ENCODE measurements around the gene CELA1. TPM values are rescaled to one million over a fixed set of nuclear protein-coding genes. Genes with fewer than 3 reads are reported as not detected.
A peak's percentile ranks its signal among the peaks of the same experiment; 100 is the strongest.
"Not testable (repeated sequence)": the region's sequence is repeated elsewhere in the genome, so short reads cannot be mapped to it uniquely, and the experiment has no call there.

The CELA1 gene
- polyA plus RNA-seq, 1 donor from 2014 or later = 0.58 TPM

DNA sequence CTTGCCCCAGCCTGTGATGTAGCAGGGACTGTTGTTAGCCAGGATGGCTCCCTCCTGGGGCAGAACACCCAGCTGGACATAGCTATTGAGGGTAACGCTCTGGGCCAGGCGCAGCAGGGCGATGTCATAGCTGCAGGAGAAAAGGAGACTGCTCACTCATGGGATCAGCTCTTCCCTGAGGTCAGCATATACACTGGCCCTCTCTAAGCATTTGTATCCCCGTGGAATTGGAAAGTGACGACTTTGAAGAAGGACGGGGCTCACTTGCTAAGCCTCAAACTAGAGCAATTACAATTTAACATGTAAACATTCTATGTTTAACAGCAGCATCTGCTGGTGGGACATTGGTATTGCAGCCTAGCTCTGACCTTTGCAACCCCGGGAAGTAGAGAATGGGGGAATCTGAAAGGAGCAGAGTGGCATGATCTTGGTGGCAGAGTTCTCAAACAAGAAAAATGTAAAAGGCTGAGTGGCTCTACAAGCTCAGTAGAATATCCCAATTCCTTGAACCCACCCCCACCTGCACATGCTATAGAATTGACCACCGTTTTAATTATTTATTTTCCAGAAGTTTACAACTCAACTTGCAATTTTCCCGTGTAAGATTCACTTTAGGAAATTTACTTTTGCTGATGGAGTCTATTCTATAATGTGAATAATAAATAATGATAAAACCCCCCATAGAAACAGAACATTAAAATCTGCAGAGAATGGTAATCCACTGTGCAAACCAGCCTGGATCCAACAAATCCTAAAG lies 5.0 kb downstream of the CELA1 start:
- Mint-ChIP-seq H3K36me3 (no peaks in the 10 kb centered on the region), H3K27me3 (no peaks in the 10 kb centered on the region), H3K27ac (peak overlapping the region in 1 of 3 donors; percentile 21), H3K4me1 (peaks cover 19 to 21% (median 20%) of the 10 kb centered on the region in 3 donors), H3K4me3 (peak overlapping the region in 1 of 4 donors; percentile 74), H3K9me3 (no peaks in the 10 kb centered on the region)

DNA sequence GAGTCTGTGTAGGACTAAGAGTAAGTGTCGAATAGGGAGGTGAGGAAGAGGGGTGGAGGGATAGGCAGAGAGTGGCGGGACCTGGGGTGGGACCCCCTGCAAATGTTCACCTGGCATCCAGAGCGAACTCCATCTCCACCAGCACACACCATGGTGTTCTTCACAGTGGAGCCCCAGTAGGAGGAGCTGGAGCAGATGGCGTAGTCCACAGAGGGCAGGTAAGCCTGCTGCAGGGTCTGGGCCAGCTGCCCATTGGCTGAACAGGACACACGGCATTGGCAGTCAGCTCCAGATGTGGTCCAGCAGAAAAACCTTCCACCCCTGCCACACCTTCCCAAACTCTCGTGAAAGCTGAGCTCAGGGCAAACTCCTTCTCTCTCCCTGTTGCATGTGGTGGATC lies 6.7 kb downstream of the CELA1 start:
- Mint-ChIP-seq H3K36me3 (no peaks in the 10 kb centered on the region), H3K27ac (no peak overlapping the region), H3K9me3 (no peaks in the 10 kb centered on the region), H3K27me3 (no peaks in the 10 kb centered on the region), H3K4me1 (peaks cover 15 to 21% (median 20%) of the 10 kb centered on the region in 3 donors), H3K4me3 (no peak overlapping the region)

DNA sequence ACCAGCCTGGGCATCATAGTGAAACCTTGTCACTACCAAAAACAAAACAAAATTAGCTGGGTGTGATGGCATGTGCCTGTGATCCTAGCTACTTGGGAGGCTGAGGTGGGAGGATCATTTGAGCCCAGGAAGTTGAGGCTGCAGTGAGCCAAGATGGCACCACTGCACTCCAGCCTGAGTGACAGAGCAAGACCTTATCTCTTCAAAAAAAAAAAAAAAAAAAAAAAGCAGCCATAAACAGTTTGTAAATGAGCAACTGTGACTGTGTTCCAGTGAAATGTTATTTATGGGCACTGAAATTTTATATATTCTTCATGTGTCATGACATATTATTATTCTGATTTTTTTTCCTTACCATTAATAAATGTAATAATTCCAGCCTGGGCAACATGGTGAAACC lies 9.1 kb downstream of the CELA1 start:
- Mint-ChIP-seq H3K4me3 (peak overlapping the region in 1 of 4 donors; percentile 9), H3K4me1 (peaks cover 6 to 11% (median 7%) of the 10 kb centered on the region in 3 donors)
- not testable (repeated sequence) for H3K27me3 Mint-ChIP-seq, H3K27ac Mint-ChIP-seq, H3K36me3 Mint-ChIP-seq, H3K9me3 Mint-ChIP-seq

DNA sequence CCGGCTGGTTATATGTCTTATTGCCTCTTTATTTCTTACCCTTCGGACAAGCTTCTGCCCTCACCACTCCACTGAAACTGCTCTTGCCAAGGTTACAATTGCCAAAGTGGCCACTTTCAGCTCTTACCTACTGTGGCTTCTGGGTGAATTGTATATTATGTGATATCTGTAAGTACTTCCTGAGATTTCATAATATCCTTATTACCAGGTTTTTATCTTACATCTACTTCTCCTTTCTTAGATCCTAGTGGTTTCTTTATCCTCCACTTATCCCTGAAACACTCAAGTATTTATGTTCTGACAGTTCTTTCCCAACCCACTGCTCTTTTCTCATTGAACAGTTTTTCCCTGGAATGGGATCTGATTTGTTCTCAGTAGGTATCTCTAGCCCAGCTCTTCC lies 10.5 kb downstream of the CELA1 start:
- no peaks in the 10 kb centered on the region for H3K36me3 Mint-ChIP-seq
- peaks cover 0 to 6% (median 0%) of the 10 kb centered on the region in 3 donors for H3K4me1 Mint-ChIP-seq
- no peaks in the 10 kb centered on the region for H3K9me3 Mint-ChIP-seq
- H3K4me3 Mint-ChIP-seq = no peak overlapping the region
- no peaks in the 10 kb centered on the region for H3K27me3 Mint-ChIP-seq
- peak overlapping the region in 1 of 3 donors; percentile 14 for H3K27ac Mint-ChIP-seq

DNA sequence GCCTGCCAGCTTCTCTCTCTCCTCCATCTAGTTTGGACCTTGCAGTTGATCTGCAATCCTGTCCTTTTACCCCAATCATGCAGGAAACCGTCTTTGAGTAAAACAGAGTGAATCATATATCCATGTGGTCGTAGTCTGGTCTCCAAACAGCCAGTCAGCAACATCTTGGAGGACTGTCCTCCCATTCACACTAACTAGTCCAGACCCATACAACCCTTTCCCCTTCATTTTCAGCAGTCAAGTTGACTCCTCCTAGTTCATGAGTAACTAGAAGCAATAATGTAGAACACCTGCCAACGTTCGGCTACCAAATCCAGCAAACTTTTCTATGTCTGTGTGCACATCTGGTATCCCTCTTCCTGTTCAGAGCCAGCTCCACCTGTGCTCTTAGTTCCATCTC lies 11.7 kb downstream of the CELA1 start:
- peaks cover 0 to 1% (median 0%) of the 10 kb centered on the region in 3 donors for H3K9me3 Mint-ChIP-seq
- H3K4me1 Mint-ChIP-seq = peaks cover 6 to 15% (median 7%) of the 10 kb centered on the region in 3 donors
- no peak overlapping the region for H3K4me3 Mint-ChIP-seq
- no peak overlapping the region for H3K27ac Mint-ChIP-seq
- peaks cover 2% of the 10 kb centered on the region for H3K27me3 Mint-ChIP-seq
- no peaks in the 10 kb centered on the region for H3K36me3 Mint-ChIP-seq

DNA sequence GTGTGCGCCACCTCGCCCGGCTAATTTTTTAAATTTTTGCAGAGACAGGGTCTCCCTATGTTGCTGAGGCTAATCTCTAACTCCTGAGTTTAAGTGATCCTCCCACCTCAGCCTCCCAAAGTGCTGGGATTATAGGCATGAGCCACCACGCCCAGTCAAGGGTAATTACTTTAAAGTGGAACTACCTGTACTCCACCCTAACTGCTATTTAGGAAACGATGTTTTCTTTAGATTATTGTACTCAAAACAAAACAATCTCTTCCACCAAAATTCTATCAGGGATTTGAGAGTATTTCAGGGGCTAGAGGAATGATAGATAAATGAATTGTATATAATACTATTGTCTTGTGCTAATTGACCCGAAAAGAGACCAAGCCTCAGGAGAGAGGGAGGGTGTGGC lies 12.9 kb downstream of the CELA1 start:
- Mint-ChIP-seq H3K36me3 (no peaks in the 10 kb centered on the region), H3K4me3 (peak overlapping the region in 1 of 4 donors; percentile 54), H3K27me3 (peaks cover 2% of the 10 kb centered on the region), H3K4me1 (peaks cover 10 to 20% (median 14%) of the 10 kb centered on the region in 3 donors), H3K9me3 (peaks cover 0 to 1% (median 0%) of the 10 kb centered on the region in 3 donors), H3K27ac (no peak overlapping the region)

DNA sequence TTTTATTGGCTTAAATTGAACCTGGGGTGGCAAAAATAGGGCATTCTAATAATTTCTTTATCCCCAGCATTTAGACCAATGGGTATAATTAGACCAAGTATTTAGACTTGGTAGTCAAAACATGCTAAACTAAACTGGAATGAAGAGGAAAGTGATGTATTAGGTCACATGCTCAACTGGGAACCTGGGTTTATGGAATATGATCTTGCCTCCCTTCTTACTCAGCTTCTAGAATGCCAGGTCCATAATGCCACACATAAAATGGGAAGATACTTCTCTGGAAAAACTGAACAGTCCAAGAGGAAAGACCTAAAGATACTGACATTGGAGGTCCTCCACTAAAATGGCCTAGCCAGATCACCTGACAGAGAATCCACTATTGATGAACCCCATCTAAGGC lies 16.3 kb downstream of the CELA1 start:
- Mint-ChIP-seq H3K36me3 (no peaks in the 10 kb centered on the region), H3K27me3 (peaks cover 2% of the 10 kb centered on the region), H3K27ac (peak overlapping the region; percentile 13 to 78 (median 69)), H3K4me1 (peaks cover 32 to 42% (median 37%) of the 10 kb centered on the region in 3 donors), H3K4me3 (peak overlapping the region in 3 of 4 donors; percentile 24 to 74 (median 73)), H3K9me3 (peaks cover 0 to 1% (median 0%) of the 10 kb centered on the region in 3 donors)

DNA sequence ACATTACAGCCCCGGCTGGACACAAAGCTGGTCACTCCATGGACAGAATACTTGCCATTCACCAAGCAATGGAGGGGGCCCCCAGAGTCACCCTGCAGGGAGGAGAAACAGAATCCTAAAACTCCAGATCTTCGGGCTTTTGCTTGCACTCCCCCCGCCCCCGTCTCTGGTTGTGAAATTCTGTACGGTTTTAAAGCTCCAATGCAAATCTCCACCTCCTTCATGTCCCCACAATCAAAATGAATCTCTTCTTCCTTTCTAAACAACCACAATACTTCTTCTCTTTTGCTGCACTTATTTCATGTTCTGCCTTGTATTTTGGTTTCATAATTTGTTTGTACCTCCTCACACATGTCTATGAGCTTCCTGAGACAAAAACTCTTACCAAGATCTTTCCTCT lies 16.7 kb downstream of the CELA1 start:
- Mint-ChIP-seq H3K36me3 (peaks cover 2% of the 10 kb centered on the region), H3K27ac (peak overlapping the region; percentile 13 to 78 (median 69)), H3K4me3 (peak overlapping the region; percentile 24 to 74 (median 56)), H3K9me3 (peaks cover 0 to 1% (median 0%) of the 10 kb centered on the region in 3 donors), H3K4me1 (peaks cover 36 to 45% (median 41%) of the 10 kb centered on the region in 3 donors), H3K27me3 (peaks cover 2% of the 10 kb centered on the region)

DNA sequence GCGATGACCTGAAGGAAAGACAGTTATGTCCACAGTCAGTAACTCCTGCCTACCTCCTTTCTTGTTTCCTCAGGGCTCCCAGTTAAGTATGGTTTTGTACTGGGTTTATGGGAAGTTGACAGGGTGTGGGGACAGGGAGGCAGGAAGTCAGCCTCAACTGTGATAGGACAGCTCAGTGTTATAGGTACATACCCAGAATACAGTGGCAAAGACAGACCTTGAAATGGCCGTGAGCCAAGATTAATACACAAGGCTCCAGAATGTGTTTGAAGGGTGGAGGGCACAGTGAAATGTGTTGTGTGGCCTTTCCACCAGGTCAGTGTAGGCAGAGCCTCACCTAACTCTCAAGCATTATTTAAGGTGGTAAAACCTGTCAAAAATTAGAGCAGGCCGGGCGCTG lies 17.9 kb downstream of the CELA1 start:
- peaks cover 2% of the 10 kb centered on the region for H3K36me3 Mint-ChIP-seq

DNA sequence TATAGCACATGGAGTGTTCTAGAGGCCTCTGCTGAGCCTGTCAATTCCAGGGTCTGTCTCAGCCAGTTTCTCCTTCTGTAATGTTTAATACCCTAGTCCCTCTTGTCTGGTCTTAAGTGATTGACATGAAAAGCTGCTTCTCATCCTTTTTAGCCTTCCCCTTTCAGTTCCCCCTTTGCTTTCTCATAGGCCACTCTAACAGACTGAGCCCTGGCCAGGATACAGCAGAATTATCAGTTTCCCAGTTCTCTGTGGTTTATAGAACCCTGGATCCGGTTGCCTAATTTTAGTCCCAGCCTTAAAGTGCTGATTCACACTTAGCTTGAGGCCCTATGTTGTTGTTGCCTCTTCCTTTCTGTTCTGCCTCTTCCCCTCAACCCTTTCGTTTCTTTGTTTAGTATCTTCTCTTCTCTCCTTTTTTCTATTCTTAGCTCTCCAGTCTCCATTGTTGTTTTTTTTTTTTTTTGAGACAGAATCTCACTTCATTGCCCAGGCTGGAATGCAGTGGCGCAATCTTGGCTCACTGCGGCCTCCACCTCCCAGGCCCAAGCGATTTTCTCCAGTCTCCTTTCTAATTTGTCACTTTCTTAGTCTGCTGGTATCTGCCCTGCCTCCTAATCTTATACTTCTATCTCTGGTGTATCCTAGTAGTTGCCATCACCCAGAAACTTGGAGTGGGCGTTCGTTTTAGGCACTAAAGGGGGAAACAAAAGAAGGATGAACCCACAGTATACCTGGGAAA lies 19.6 kb downstream of the CELA1 start:
- H3K4me3 Mint-ChIP-seq = peak overlapping the region; percentile 3 to 94 (median 73)
- peaks cover 0 to 1% (median 0%) of the 10 kb centered on the region in 3 donors for H3K9me3 Mint-ChIP-seq
- H3K4me1 Mint-ChIP-seq = peaks cover 51 to 55% (median 52%) of the 10 kb centered on the region in 3 donors
- peak overlapping the region; percentile 67 to 93 (median 87) for H3K27ac Mint-ChIP-seq
- H3K36me3 Mint-ChIP-seq = peaks cover 8% of the 10 kb centered on the region
- peaks cover 2% of the 10 kb centered on the region for H3K27me3 Mint-ChIP-seq

More for the DNA sequence above, 17.9 kb downstream of the CELA1 start:
- H3K27me3 Mint-ChIP-seq = peaks cover 2% of the 10 kb centered on the region
- H3K4me1 Mint-ChIP-seq = peaks cover 37 to 47% (median 41%) of the 10 kb centered on the region in 3 donors
- H3K4me3 Mint-ChIP-seq = peak overlapping the region in 1 of 4 donors; percentile 43
- peak overlapping the region in 1 of 3 donors; percentile 19 for H3K27ac Mint-ChIP-seq
- H3K9me3 Mint-ChIP-seq = peaks cover 0 to 1% (median 0%) of the 10 kb centered on the region in 3 donors

DNA sequence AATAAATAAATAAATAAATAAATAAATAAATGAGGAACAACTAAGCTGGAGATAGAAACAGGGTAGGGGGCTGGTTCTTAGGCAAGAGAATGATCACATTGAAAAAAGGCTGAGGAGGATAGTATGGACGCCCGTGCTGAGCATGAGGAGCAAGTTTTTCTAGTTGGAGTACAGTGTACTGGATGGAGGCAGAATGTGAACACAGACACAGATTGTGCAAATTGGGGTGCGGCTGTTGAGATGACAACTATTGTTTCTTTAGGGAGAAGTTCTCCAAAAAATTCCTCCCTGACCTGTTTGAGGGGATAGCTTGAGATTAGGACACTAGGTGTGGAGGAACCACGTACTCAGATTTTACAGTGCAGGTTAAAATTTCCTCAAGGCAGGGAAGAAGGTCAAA lies 21.5 kb downstream of the CELA1 start:
- peaks cover 15% of the 10 kb centered on the region for H3K36me3 Mint-ChIP-seq
- H3K27ac Mint-ChIP-seq = peak overlapping the region; percentile 82 to 93 (median 91)
- peaks cover 1% of the 10 kb centered on the region for H3K27me3 Mint-ChIP-seq
- no peaks in the 10 kb centered on the region for H3K9me3 Mint-ChIP-seq
- H3K4me1 Mint-ChIP-seq = peaks cover 60 to 62% (median 60%) of the 10 kb centered on the region in 3 donors
- peak overlapping the region; percentile 49 to 94 (median 80) for H3K4me3 Mint-ChIP-seq

DNA sequence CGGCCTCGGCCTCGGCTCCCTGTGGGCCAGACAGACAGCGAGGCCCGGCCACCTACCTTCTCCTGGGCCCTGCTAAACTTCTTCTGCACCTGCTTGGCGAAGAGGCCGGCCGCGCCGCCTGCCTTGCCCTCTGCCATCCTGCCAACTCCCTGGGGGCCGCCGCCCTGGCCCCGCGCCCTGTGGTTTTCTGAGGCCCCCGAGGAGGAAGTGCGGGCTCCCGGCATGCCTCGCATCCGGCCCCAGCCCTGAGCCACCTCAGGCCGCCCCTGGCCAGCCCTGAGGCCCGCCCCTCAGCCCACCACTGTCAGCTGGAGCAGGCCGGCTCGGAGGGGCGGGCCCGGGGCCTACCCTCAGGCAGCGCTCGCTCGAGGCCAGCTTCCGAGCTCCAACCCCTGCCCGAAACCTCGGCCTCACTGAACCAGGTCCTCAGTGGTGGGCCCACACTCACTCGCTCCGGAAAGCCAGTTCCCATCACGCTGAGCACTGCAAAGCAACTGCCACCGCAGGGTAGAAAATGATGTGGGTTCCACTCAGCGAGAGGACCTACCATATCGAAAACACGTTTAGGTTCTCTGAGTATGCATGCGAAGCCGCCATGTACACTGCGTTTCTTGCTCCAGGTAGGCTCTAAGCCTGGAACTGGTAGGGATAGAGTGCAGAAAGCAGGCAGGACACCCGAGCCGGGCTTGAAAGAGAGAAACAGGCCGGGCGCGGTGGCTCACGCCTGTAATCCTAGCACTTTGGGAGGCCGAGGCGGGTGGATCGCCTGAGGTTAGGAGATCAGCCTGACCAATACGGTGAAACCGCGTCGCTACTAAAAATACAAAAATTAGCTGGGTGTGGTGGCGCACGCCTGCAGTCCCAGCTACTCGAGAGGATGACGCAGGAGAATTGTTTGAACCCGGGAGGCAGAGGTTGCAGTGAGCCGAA lies 22.2 kb downstream of the CELA1 start, which contains the start of gene BIN2:
BIN2 (minus strand) TSS at position 209 of the 930 bp plus-strand sequence; CDS start at position 137, 72 bp downstream.
- peaks cover 61 to 65% (median 62%) of the 10 kb centered on the region in 3 donors for H3K4me1 Mint-ChIP-seq
- peak within 1 kb of the TSS; percentile 93 to 98 (median 94) for H3K27ac Mint-ChIP-seq
- H3K27me3 Mint-ChIP-seq = no peaks in the 10 kb centered on the region
- H3K4me3 Mint-ChIP-seq = peak within 1 kb of the TSS; percentile 91 to 97 (median 94)
- no peaks in the 10 kb centered on the region for H3K9me3 Mint-ChIP-seq
- H3K36me3 Mint-ChIP-seq = peaks cover 15% of the 10 kb centered on the region

DNA sequence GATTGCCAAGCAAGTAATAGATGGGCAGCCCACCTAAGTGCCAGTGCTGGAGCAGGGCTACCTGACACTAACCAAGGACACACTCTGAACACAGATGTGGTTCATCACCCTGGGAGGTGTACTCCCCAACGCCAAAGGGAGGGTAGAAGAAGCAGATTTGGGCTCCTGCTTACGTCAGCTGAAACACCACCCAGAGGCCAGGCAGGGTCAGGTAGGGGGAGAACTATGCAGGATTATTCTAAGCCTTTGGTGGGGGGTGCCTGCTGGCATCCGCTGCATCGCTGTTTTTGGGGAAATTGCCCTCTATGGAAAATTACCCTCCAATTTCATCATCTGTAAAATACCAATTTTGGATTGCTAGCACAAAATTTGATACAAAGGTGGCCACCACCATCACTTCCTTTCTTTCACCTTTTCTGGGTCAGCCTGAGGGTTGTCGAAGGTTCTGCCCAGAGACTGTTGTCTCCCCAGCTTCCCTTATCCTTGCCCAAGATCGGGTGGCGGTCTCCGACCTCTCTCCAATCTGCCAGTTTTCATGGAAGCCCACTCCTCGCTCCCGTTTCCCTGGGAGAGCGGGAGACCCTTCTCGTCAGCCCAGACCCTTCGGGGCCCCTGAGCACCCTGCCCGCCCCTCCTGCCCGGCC lies 23.0 kb downstream of the CELA1 start:
- Mint-ChIP-seq H3K9me3 (no peaks in the 10 kb centered on the region), H3K4me1 (peaks cover 64 to 68% (median 66%) of the 10 kb centered on the region in 3 donors), H3K36me3 (peaks cover 15% of the 10 kb centered on the region), H3K4me3 (peak overlapping the region; percentile 91 to 97 (median 94)), H3K27me3 (no peaks in the 10 kb centered on the region), H3K27ac (peak overlapping the region; percentile 93 to 98 (median 94))

DNA sequence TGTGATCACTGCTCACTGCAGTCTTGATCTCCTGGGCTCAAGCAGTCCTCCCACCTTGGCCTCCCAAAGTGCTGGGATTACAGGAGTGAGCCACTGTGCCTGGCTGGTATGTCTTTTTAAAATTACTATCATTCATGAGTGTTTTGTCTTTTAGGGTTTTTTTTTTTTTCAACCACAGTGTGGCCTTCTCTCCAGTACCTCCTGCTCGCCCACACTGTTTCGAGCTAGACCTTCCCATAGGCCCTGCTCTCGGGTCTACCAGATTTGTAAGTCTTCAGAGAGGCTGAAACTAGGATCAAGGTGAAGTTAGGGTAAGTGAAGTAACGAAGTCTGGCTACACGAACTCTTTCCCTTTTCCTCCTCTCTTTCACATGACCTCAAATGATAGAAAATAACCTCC lies 24.0 kb downstream of the CELA1 start:
- peak overlapping the region; percentile 93 to 98 (median 94) for H3K27ac Mint-ChIP-seq
- peak overlapping the region; percentile 91 to 97 (median 94) for H3K4me3 Mint-ChIP-seq
- H3K36me3 Mint-ChIP-seq = peaks cover 17% of the 10 kb centered on the region
- no peaks in the 10 kb centered on the region for H3K27me3 Mint-ChIP-seq
- peaks cover 63 to 68% (median 66%) of the 10 kb centered on the region in 3 donors for H3K4me1 Mint-ChIP-seq
- no peaks in the 10 kb centered on the region for H3K9me3 Mint-ChIP-seq

All from IgD-negative memory B cell (primary cell).